Measurements from ENCODE around the gene ZNF285.

ZNF285 gene

DNA sequence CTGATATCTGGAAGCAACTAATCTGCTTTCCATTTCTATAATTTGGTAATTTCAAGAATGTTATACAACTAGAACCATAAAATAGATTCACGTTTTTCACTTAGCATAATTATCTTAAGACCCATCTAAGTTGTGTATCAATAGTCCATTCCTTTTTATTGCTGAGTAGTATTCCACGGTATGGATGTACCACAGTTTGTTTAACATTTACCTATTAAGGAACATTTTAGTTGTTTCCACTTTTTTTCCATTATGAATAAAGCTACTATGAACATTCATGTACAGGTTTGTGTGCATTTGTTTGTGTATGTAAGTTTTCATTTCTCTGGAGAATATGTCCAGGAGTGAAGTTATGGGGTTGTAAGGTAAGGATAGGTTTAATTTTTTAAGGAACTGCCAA, 26.6 kb downstream of the ZNF285 start:
- no peak overlapping the region for H3K27ac Mint-ChIP-seq
- TF ChIP-seq, protein P1, sequence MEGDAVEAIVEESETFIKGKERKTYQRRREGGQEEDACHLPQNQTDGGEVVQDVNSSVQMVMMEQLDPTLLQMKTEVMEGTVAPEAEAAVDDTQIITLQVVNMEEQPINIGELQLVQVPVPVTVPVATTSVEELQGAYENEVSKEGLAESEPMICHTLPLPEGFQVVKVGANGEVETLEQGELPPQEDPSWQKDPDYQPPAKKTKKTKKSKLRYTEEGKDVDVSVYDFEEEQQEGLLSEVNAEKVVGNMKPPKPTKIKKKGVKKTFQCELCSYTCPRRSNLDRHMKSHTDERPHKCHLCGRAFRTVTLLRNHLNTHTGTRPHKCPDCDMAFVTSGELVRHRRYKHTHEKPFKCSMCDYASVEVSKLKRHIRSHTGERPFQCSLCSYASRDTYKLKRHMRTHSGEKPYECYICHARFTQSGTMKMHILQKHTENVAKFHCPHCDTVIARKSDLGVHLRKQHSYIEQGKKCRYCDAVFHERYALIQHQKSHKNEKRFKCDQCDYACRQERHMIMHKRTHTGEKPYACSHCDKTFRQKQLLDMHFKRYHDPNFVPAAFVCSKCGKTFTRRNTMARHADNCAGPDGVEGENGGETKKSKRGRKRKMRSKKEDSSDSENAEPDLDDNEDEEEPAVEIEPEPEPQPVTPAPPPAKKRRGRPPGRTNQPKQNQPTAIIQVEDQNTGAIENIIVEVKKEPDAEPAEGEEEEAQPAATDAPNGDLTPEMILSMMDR (IDR thresholded peaks at IDR 0.05): no peak

GRCh38 chr19:44371815-44372480, 29.5 kb downstream of the ZNF285 start:
- Mint-ChIP-seq H3K27ac (no peak overlapping the region), H3K36me3 (ENCODE audit: low read depth) (no peaks in the 10 kb centered on the region), H3K4me3 (no peak overlapping the region), H3K27me3 (ENCODE audit: low read depth, poor library complexity) (peaks cover 9% of the 10 kb centered on the region), H3K4me1 (no peaks in the 10 kb centered on the region), H3K9me3 (peaks cover 69% of the 10 kb centered on the region)
- no peak for DNase-seq
- TF ChIP-seq, protein P1 (IDR thresholded peaks at IDR 0.05): no peak

More for the DNA sequence above, 26.6 kb downstream of the ZNF285 start:
- no peaks in the 10 kb centered on the region for H3K27me3 Mint-ChIP-seq (ENCODE audit: low read depth, poor library complexity)
- H3K4me3 Mint-ChIP-seq: no peak overlapping the region
- peaks cover 69% of the 10 kb centered on the region for H3K9me3 Mint-ChIP-seq
- DNase-seq: no peak
- H3K4me1 Mint-ChIP-seq: no peaks in the 10 kb centered on the region
- no peaks in the 10 kb centered on the region for H3K36me3 Mint-ChIP-seq (ENCODE audit: low read depth)

- Mint-ChIP-seq H3K4me3 (no peak overlapping the region), H3K4me1 (no peaks in the 10 kb centered on the region), H3K27ac (no peak overlapping the region), H3K9me3 (peaks cover 36% of the 10 kb centered on the region), H3K36me3 (ENCODE audit: low read depth) (no peaks in the 10 kb centered on the region), H3K27me3 (ENCODE audit: low read depth, poor library complexity) (peaks cover 17% of the 10 kb centered on the region)
- TF ChIP-seq, protein P1 (IDR thresholded peaks at IDR 0.05): no peak
- DNase-seq: no peak
Measured at GRCh38 chr19:44367024-44367423, 34.4 kb downstream of the ZNF285 start.

- H3K27me3 Mint-ChIP-seq (ENCODE audit: low read depth, poor library complexity): peaks cover 16% of the 10 kb centered on the region
- peaks cover 56% of the 10 kb centered on the region for H3K36me3 Mint-ChIP-seq (ENCODE audit: low read depth)
- peaks cover 81% of the 10 kb centered on the region for H3K9me3 Mint-ChIP-seq
- H3K4me1 Mint-ChIP-seq: peaks cover 14% of the 10 kb centered on the region
- peak; percentile 76 for DNase-seq
- H3K4me3 Mint-ChIP-seq: peak within 1 kb of the TSS; percentile 97
- no peak within 1 kb of the TSS for H3K27ac Mint-ChIP-seq
- TF ChIP-seq, protein P1 (IDR thresholded peaks at IDR 0.05): no peak
Measured at GRCh38 chr19:44356383-44357111, 44.9 kb downstream of the ZNF285 start, which contains the start of gene ZNF112. TSS of gene ZNF112 (minus strand) at chr19:44356680. CDS start at chr19:44340539, 16,141 bp downstream.

DNA sequence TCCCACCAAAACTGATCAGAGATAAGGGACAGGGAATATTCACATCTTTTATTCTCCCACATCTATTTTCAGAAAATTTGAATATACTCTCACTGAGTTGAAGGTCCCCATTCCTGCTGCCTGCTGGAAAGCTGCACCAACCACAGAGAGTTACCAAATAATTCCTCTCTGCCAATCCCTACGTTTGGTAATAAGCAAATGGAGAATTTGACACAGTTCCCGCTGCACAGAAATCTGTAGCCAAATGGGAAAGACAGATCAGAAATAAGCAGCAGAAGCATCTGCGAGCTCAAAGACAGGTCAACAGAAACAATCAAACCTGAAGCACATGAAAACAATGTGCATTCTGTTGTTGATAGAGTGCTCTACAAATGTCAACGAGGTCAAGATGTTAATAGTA, 54.9 kb downstream of the ZNF285 start:
- H3K36me3 Mint-ChIP-seq (ENCODE audit: low read depth): peaks cover 98% of the 10 kb centered on the region
- H3K27ac Mint-ChIP-seq: no peak overlapping the region
- no peak for DNase-seq
- no peak overlapping the region for H3K4me3 Mint-ChIP-seq
- TF ChIP-seq, protein P1 (IDR thresholded peaks at IDR 0.05): no peak
- no peaks in the 10 kb centered on the region for H3K4me1 Mint-ChIP-seq
- H3K27me3 Mint-ChIP-seq (ENCODE audit: low read depth, poor library complexity): peaks cover 4% of the 10 kb centered on the region
- H3K9me3 Mint-ChIP-seq: peaks cover 90% of the 10 kb centered on the region

All from nephron progenitor cell (in vitro differentiated cells).